MM.1S (cell line): Measurements from ENCODE around the gene AP5S1.

Source experiments
- EZH2 ChIP-seq: fragments of 300-600 bp; sonication (generic); optimal IDR thresholded peaks from 2 replicates; pipeline ENCODE3; 2017; ENCODE audit warnings: low read depth, mild to moderate bottlenecking, antibody characterized with exemption, low read length, mixed read lengths
- EZH2phosphoT487 ChIP-seq: fragments of 300-600 bp; sonication (generic); IDR thresholded peaks from 2 replicates; pipeline ENCODE4 v1.6.1; 2018; ENCODE audit warnings: antibody characterized with exemption, low read length
- TF ChIP-seq, protein P1 (sequence below): fragments of 300-600 bp; sonication (generic); IDR thresholded peaks from 2 replicates; pipeline ENCODE4 v1.5.1; 2016; ENCODE audit warnings: antibody characterized with exemption, low read length, mixed read lengths

- TF ChIP-seq, protein P1, sequence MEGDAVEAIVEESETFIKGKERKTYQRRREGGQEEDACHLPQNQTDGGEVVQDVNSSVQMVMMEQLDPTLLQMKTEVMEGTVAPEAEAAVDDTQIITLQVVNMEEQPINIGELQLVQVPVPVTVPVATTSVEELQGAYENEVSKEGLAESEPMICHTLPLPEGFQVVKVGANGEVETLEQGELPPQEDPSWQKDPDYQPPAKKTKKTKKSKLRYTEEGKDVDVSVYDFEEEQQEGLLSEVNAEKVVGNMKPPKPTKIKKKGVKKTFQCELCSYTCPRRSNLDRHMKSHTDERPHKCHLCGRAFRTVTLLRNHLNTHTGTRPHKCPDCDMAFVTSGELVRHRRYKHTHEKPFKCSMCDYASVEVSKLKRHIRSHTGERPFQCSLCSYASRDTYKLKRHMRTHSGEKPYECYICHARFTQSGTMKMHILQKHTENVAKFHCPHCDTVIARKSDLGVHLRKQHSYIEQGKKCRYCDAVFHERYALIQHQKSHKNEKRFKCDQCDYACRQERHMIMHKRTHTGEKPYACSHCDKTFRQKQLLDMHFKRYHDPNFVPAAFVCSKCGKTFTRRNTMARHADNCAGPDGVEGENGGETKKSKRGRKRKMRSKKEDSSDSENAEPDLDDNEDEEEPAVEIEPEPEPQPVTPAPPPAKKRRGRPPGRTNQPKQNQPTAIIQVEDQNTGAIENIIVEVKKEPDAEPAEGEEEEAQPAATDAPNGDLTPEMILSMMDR: no peak
- TF ChIP-seq EZH2phosphoT487 (no peak), EZH2 (no peak)
Measured at GRCh38 chr20:3873507-3873906, 53.2 kb downstream of the AP5S1 start.
